Uterus (tissue), 2 donors: ENCODE results near the gene CHST2.

Experiments
- POLR2A ChIP-seq, 2 donors: fragments of 450-650 bp; IDR thresholded peaks; one replicate each; pipeline ENCODE4 v1.6.1; 2016; ENCODE audit warnings: antibody characterized with exemption in 2 of 2, mild to moderate bottlenecking in 1 of 2, moderate library complexity in 1 of 2
- TF ChIP-seq, protein P1 (sequence below), 4 experiments: fragments of 200-600 bp in 2 of 4; fragments of 450-650 bp in 2 of 4; sonication (generic) in 2 of 4; IDR thresholded peaks; one replicate each; pipeline ENCODE4 v1.5.1; 2016 to 2019; ENCODE audit warnings: antibody characterized with exemption in 4 of 4, mild to moderate bottlenecking in 2 of 4, moderate library complexity in 1 of 4

DNA sequence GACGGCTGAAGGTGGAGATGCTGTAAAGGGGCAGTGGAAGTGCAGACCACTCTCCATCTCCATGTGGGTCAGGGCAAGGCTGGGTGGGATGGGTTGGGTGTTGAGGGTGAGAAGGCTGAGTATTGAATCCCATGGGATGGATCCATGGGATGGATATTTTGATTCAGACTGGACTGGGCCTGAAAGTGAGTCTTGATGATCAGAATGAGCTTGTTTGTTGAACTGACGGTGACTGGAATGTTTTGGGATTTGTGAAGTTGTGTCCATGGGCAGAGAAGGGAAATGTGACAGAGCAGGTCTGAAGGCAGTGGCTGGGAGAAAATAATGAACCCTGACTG is 49.3 kb downstream of the CHST2 start:
- TF ChIP-seq, protein P1, sequence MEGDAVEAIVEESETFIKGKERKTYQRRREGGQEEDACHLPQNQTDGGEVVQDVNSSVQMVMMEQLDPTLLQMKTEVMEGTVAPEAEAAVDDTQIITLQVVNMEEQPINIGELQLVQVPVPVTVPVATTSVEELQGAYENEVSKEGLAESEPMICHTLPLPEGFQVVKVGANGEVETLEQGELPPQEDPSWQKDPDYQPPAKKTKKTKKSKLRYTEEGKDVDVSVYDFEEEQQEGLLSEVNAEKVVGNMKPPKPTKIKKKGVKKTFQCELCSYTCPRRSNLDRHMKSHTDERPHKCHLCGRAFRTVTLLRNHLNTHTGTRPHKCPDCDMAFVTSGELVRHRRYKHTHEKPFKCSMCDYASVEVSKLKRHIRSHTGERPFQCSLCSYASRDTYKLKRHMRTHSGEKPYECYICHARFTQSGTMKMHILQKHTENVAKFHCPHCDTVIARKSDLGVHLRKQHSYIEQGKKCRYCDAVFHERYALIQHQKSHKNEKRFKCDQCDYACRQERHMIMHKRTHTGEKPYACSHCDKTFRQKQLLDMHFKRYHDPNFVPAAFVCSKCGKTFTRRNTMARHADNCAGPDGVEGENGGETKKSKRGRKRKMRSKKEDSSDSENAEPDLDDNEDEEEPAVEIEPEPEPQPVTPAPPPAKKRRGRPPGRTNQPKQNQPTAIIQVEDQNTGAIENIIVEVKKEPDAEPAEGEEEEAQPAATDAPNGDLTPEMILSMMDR (IDR thresholded peaks at IDR 0.05), result no peak
- no peak for TF ChIP-seq POLR2A (IDR thresholded peaks at IDR 0.05)
